H1 (cell line): ENCODE data around the gene NEK10. TPM values are rescaled to one million over a fixed set of nuclear protein-coding genes. Genes with fewer than 3 reads are reported as not detected.

Source experiments
- CTCF ChIA-PET: fragments of 300-600 bp; sonication (Branson Sonifier 250); formaldehyde crosslinking; loops from one replicate; lab custom pipeline; 2021; ENCODE audit not compliant: partially characterized antibody; lab: Charles Lee
- POLR2A ChIA-PET: fragments of 300-600 bp; sonication (Branson Sonifier 250); formaldehyde crosslinking; loops from one replicate; lab custom pipeline; 2021; ENCODE audit warnings: inconsistent platforms; ENCODE audit not compliant: partially characterized antibody; lab: Charles Lee
- DNase-seq, 2 experiments: peaks; one replicate each; pipeline versions ENCODE4 v3.0.0 to v3.0.0-alpha.2; 2010 to 2022; ENCODE audit warnings: low spot score in 2 of 2, low read depth in 1 of 2, mixed read lengths in 1 of 2
- FAIRE-seq: peaks from 2 replicates; lab custom pipeline; 2011; peaks lifted over from hg19 to GRCh38; lab: Jason Lieb, UNC
- H2AFZ ChIP-seq: 2 replicates; pipeline ENCODE4 v1.8.1; 2012; ENCODE audit warnings: low read length, inconsistent platforms
- H2AK5ac ChIP-seq: 2 replicates; pipeline ENCODE4 v1.6.1; 2013; ENCODE audit warnings: low read depth, low read length
- H2BK120ac ChIP-seq: replicated peaks from 2 replicates; pipeline ENCODE3; 2013; ENCODE audit warnings: low read depth, low read length, inconsistent platforms
- H2BK12ac ChIP-seq: 2 replicates; pipeline ENCODE4 v1.6.1; 2013; ENCODE audit warnings: low read depth, low read length
- H2BK15ac ChIP-seq: 2 replicates; pipeline ENCODE4 v1.6.1; 2013; ENCODE audit warnings: low read length
- H2BK20ac ChIP-seq: 2 replicates; pipeline ENCODE4 v1.6.1; 2013; ENCODE audit warnings: low read length
- H2BK5ac ChIP-seq: 2 replicates; pipeline ENCODE4 v1.6.1; 2013; ENCODE audit warnings: low read depth, low read length
- H3K14ac ChIP-seq: 2 replicates; pipeline ENCODE4 v1.6.1; 2013; ENCODE audit warnings: inconsistent platforms; ENCODE audit not compliant: insufficient read length
- H3K18ac ChIP-seq: 2 replicates; pipeline ENCODE4 v1.6.1; 2013; ENCODE audit warnings: low read length; ENCODE audit errors: extremely low read depth
- H3K23ac ChIP-seq: 2 replicates; pipeline ENCODE4 v1.6.1; 2013; ENCODE audit warnings: inconsistent platforms; ENCODE audit not compliant: insufficient read length
- H3K23me2 ChIP-seq: 2 replicates; pipeline ENCODE4 v1.6.1; 2013; ENCODE audit warnings: low read depth, low read length
- H3K27ac ChIP-seq: 2 replicates; pipeline ENCODE4 v1.6.1; 2011; ENCODE audit warnings: low read depth, low read length, inconsistent platforms
- H3K27me3 ChIP-seq, 4 experiments: replicated peaks in 1 of 4; 1 replicate in 1 of 4; 2 replicates in 3 of 4; pipeline versions ENCODE4 v1.6.1 to v1.8.1; 2011 to 2013; ENCODE audit warnings: low read length in 3 of 4, mild to moderate bottlenecking in 3 of 4, inconsistent platforms in 2 of 4, mixed read lengths in 2 of 4, moderate library complexity in 1 of 4; ENCODE audit not compliant: control insufficient read depth in 3 of 4, insufficient read depth in 3 of 4; ENCODE audit errors: extremely low read depth in 1 of 4
- H3K36me3 ChIP-seq, 4 experiments: 2 replicates each; pipeline versions ENCODE4 v1.6.1 to v1.8.1; 2011 to 2013; ENCODE audit warnings: mild to moderate bottlenecking in 4 of 4, low read length in 3 of 4, moderate library complexity in 2 of 4, control low read depth in 1 of 4, inconsistent platforms in 1 of 4; ENCODE audit not compliant: insufficient read depth in 4 of 4, control insufficient read depth in 2 of 4
- H3K4ac ChIP-seq: replicated peaks from 2 replicates; pipeline ENCODE3; 2013; ENCODE audit warnings: low read length, low read depth, mixed read lengths, inconsistent platforms; ENCODE audit not compliant: insufficient read length
- H3K4me1 ChIP-seq, 4 experiments: replicated peaks in 1 of 4; 1 replicate in 1 of 4; 2 replicates in 3 of 4; pipeline versions ENCODE4 v1.6.1 to v1.8.1; 2011 to 2013; ENCODE audit warnings: low read length in 3 of 4, inconsistent platforms in 2 of 4, mixed read lengths in 1 of 4; ENCODE audit not compliant: insufficient read depth in 4 of 4, control insufficient read depth in 3 of 4
- H3K4me2 ChIP-seq, 2 experiments: 2 replicates each; pipeline versions ENCODE4 v1.6.1 to v1.8.1; 2011 to 2013; ENCODE audit warnings: low read depth in 2 of 2, low read length in 2 of 2, control low read depth in 1 of 2, inconsistent platforms in 1 of 2, mild to moderate bottlenecking in 1 of 2; ENCODE audit not compliant: insufficient read depth in 1 of 2
- H3K4me3 ChIP-seq, 4 experiments: fragments of 200-600, 300-600 bp in 1 of 4; sonication (generic), shearing (Covaris generic), sonication (Bioruptor Twin) in 1 of 4; 2 replicates each; pipeline versions ENCODE4 v1.5.1 to v1.8.1; 2011 to 2016; ENCODE audit warnings: low read length in 4 of 4, low read depth in 3 of 4, control low read depth in 2 of 4, inconsistent platforms in 2 of 4, mild to moderate bottlenecking in 2 of 4, mixed read lengths in 1 of 4, moderate library complexity in 1 of 4; ENCODE audit not compliant: insufficient read depth in 2 of 4; ENCODE audit errors: extremely low read depth in 1 of 4
- H3K56ac ChIP-seq: replicated peaks from 2 replicates; pipeline ENCODE3; 2013; ENCODE audit warnings: low read depth, mild to moderate bottlenecking, mixed read lengths, low read length, inconsistent platforms; ENCODE audit not compliant: insufficient read length
- H3K79me1 ChIP-seq: 2 replicates; pipeline ENCODE4 v1.6.1; 2013; ENCODE audit warnings: low read depth, low read length, control low read depth
- H3K79me2 ChIP-seq, 2 experiments: 2 replicates each; pipeline versions ENCODE4 v1.6.1 to v1.8.1; 2012 to 2013; ENCODE audit warnings: low read length in 2 of 2, mild to moderate bottlenecking in 2 of 2, inconsistent platforms in 1 of 2; ENCODE audit not compliant: insufficient read depth in 2 of 2, control insufficient read depth in 1 of 2
- H3K9ac ChIP-seq, 4 experiments: replicated peaks in 1 of 4; 1 replicate in 1 of 4; 2 replicates in 3 of 4; pipeline versions ENCODE4 v1.6.1 to v1.8.1; 2011 to 2013; ENCODE audit warnings: low read depth in 3 of 4, low read length in 3 of 4, control low read depth in 2 of 4, mild to moderate bottlenecking in 2 of 4, moderate library complexity in 2 of 4, inconsistent platforms in 1 of 4; ENCODE audit errors: extremely low read depth in 1 of 4
- H3K9me3 ChIP-seq, 2 experiments: 2 replicates each; pipeline versions ENCODE4 v1.6.1 to v1.8.1; 2012 to 2013; ENCODE audit warnings: mild to moderate bottlenecking in 2 of 2, moderate library complexity in 2 of 2, control low read depth in 1 of 2, inconsistent platforms in 1 of 2, low read depth in 1 of 2, low read length in 1 of 2, mixed read lengths in 1 of 2; ENCODE audit not compliant: insufficient read depth in 2 of 2
- H4K20me1 ChIP-seq, 2 experiments: replicated peaks in 1 of 2; 2 replicates each; pipeline versions ENCODE3 to v1.8.1; 2011 to 2013; ENCODE audit warnings: inconsistent platforms in 2 of 2, low read length in 2 of 2, mild to moderate bottlenecking in 1 of 2; ENCODE audit not compliant: insufficient read depth in 2 of 2, control insufficient read depth in 1 of 2
- H4K5ac ChIP-seq: 2 replicates; pipeline ENCODE4 v1.6.1; 2013; ENCODE audit warnings: low read length, low read depth, mixed read lengths, inconsistent platforms; ENCODE audit not compliant: insufficient read length
- H4K8ac ChIP-seq: 2 replicates; pipeline ENCODE4 v1.8.0; 2013; ENCODE audit warnings: mild to moderate bottlenecking, moderate library complexity, low read length, inconsistent platforms; ENCODE audit not compliant: insufficient read depth; ENCODE audit errors: extremely low read depth
- H4K91ac ChIP-seq: replicated peaks from 2 replicates; pipeline ENCODE3; 2013; ENCODE audit warnings: low read length, mixed read lengths, inconsistent platforms; ENCODE audit not compliant: insufficient read length
- ATF2 ChIP-seq: IDR thresholded peaks from 2 replicates; pipeline ENCODE4 v1.6.1; 2012; ENCODE audit warnings: low read length, inconsistent platforms
- CHD2 ChIP-seq: IDR thresholded peaks from 2 replicates; pipeline ENCODE4 v1.6.1; 2012; ENCODE audit warnings: low read length, improper control_type of control experiment
- E2F6 ChIP-seq: IDR thresholded peaks from 2 replicates; pipeline ENCODE4 v1.6.1; 2012; ENCODE audit warnings: inconsistent platforms
- HDAC2 ChIP-seq, 2 experiments: fragments of 300-600 bp in 1 of 2; sonication (generic) in 1 of 2; IDR thresholded peaks; 2 replicates each; pipeline ENCODE4 v1.6.1; 2011 to 2012; ENCODE audit warnings: low read depth in 2 of 2, low read length in 2 of 2, mild to moderate bottlenecking in 2 of 2, moderate library complexity in 2 of 2, borderline replicate concordance in 1 of 2, inconsistent platforms in 1 of 2
- JUN ChIP-seq: IDR thresholded peaks from 2 replicates; pipeline ENCODE4 v1.6.1; 2011; ENCODE audit warnings: low read depth, mild to moderate bottlenecking, improper control_type of control experiment, low read length
- KDM5A ChIP-seq: fragments of 200-600 bp; IDR thresholded peaks from 2 replicates; pipeline ENCODE4 v1.7.1; 2012; ENCODE audit warnings: mild to moderate bottlenecking, low read length, inconsistent platforms, mixed read lengths
- MAX ChIP-seq: IDR thresholded peaks from 2 replicates; pipeline ENCODE4 v1.6.1; 2012; ENCODE audit warnings: inconsistent platforms
- POU5F1 ChIP-seq: IDR thresholded peaks from 2 replicates; pipeline ENCODE4 v1.6.1; 2011; ENCODE audit warnings: low read depth, mild to moderate bottlenecking, low read length, moderate library complexity
- RFX5 ChIP-seq: IDR thresholded peaks from 2 replicates; pipeline ENCODE4 v1.6.1; 2011; ENCODE audit warnings: low read depth, low read length, improper control_type of control experiment, borderline replicate concordance
- RNF2 ChIP-seq: fragments of 200-900, 300-1000 bp; sonication (generic); IDR thresholded peaks from 2 replicates; pipeline ENCODE4 v1.7.1; 2016; ENCODE audit warnings: borderline replicate concordance, low read depth, mild to moderate bottlenecking, antibody characterized with exemption, low read length; ENCODE audit not compliant: poor library complexity, severe bottlenecking; ENCODE audit errors: missing control alignments
- TBP ChIP-seq: IDR thresholded peaks from 2 replicates; pipeline ENCODE4 v1.6.1; 2011; ENCODE audit warnings: low read depth, low read length, improper control_type of control experiment
- ZNF274 ChIP-seq: IDR thresholded peaks from 2 replicates; pipeline ENCODE4 v1.7.0; 2012; ENCODE audit warnings: low read length, borderline replicate concordance; ENCODE audit errors: extremely low read depth
- WGBS, 2 experiments: shearing (Covaris generic) in 1 of 2; methylation state at CpG; one replicate each; pipeline versions ENCODE4 v1.1.6 to v1.1.7; 2013 to 2015; ENCODE audit warnings: low lambda C conversion rate in 2 of 2, mixed read lengths in 2 of 2, inconsistent platforms in 1 of 2, low coverage in 1 of 2, missing lambda C conversion rate in 1 of 2; ENCODE audit not compliant: insufficient replicate concordance in 2 of 2, insufficient coverage in 1 of 2, insufficient read length in 1 of 2; ENCODE audit errors: extremely low coverage in 1 of 2, missing lambda C conversion rate in 1 of 2; 5-methylcytosine and 5-hydroxymethylcytosine counted together
- polyA plus RNA-seq, 7 experiments: library from polyadenylated mRNA; depleted of rRNA in 3 of 7; stranded (reverse) in 5 of 7; unstranded in 2 of 7; fragments of >200 nt in 5 of 7; fragments of 200-250 nt in 2 of 7; gene quantifications; 1 replicate in 5 of 7; 2 replicates in 1 of 7; 4 replicates in 1 of 7; pipeline versions ENCODE4 v1.2.1 to v1.2.3, GENCODE V29; 2011 to 2013; ENCODE audit warnings: missing spikeins in 2 of 7, mixed read lengths in 2 of 7
- total RNA-seq: library from RNA; stranded (reverse); fragmentation: NEBNext Ultra II Directional; extraction: Animal tissue kit (Norgen Biotek cat#: 25700); gene quantifications from 2 replicates; pipeline ENCODE4 v1.2.1, GENCODE V29; 2021

The NEK10 gene
- total and polyA plus RNA-seq, 2 of the 8 experiments (the other 6 are each of a cell fraction or from before 2014, with no cell fraction given): 0.18 to 0.50 TPM

GRCh38 chr3:27335571-27335970 is 33.6 kb downstream of the NEK10 start:
- Histone ChIP-seq H2AFZ (no peak overlapping the region), H2BK5ac (no peak overlapping the region), H4K8ac (no peak overlapping the region), H2BK15ac (no peak overlapping the region), H2AK5ac (no peak overlapping the region), H3K4me3 (no peak overlapping the region), H3K9me3 (no peaks in the 10 kb centered on the region), H3K23me2 (no peaks in the 10 kb centered on the region), H3K27me3 (no peaks in the 10 kb centered on the region), H3K23ac (no peak overlapping the region), H2BK20ac (no peak overlapping the region), H3K4me2 (no peak overlapping the region), H3K36me3 (no peaks in the 10 kb centered on the region), H2BK12ac (no peak overlapping the region), H2BK120ac (no peak overlapping the region), H3K27ac (no peak overlapping the region), H4K20me1 (no peaks in the 10 kb centered on the region), H4K5ac (no peak overlapping the region), H3K4me1 (no peaks in the 10 kb centered on the region), H3K79me2 (no peaks in the 10 kb centered on the region), H3K4ac (no peak overlapping the region), H3K56ac (no peak overlapping the region), H4K91ac (no peak overlapping the region), H3K9ac (no peak overlapping the region), H3K79me1 (no peaks in the 10 kb centered on the region), H3K14ac (no peak overlapping the region), H3K18ac (no peak overlapping the region)
- CTCF ChIA-PET: no interaction called here
- WGBS, 2 experiments: 81% methylated on average over 1 of the region's 1 CpG; no CpG with 5 or more reads in 1 of the 2 experiments
- DNase-seq: no peak
- POLR2A ChIA-PET: no interaction called here
- FAIRE-seq: no peak
- TF ChIP-seq E2F6 (no peak), TBP (no peak), RNF2 (no peak), RFX5 (no peak), ATF2 (no peak), HDAC2 (IDR thresholded peaks at IDR 0.05; ENCODE audit: borderline replicate concordance in 1 of 2, low read depth in 2 of 2, low read length in 2 of 2) (no peak), POU5F1 (no peak), JUN (no peak), MAX (no peak), ZNF274 (no peak), KDM5A (no peak), CHD2 (no peak)
